Gastrocnemius medialis (tissue), 4 donors: Measurements from ENCODE around the gene ANKRD63. TPM values are rescaled to one million over a fixed set of nuclear protein-coding genes. Genes with fewer than 3 reads are reported as not detected.

Source experiments
- ATAC-seq, 2 donors: fragments of 150-250 bp; one replicate each; pipeline ENCODE4 v1.9.1; 2016
- DNase-seq, 2 donors: peaks; one replicate each; pipeline ENCODE4 v3.0.0-alpha.2; 2019
- H3K27ac ChIP-seq, 4 donors: fragments of 200-600 bp; sonication (generic); 1 replicate in 1 of 4; 2 replicates in 3 of 4; pipeline ENCODE4 v1.5.1; 2016 to 2018; ENCODE audit warnings: mild to moderate bottlenecking in 2 of 4, moderate library complexity in 1 of 4
- H3K27me3 ChIP-seq, 3 donors: fragments of 200-600 bp; sonication (generic) in 2 of 3; 1 replicate in 1 of 3; 2 replicates in 2 of 3; pipeline versions ENCODE4 v1.5.1 to v1.6.0; 2016 to 2019; ENCODE audit warnings: mild to moderate bottlenecking in 1 of 3, moderate library complexity in 1 of 3
- H3K36me3 ChIP-seq, 2 donors: fragments of 200-600 bp; sonication (generic) in 1 of 2; one replicate each; pipeline ENCODE4 v1.5.1; 2017 to 2018
- H3K4me1 ChIP-seq, 2 donors: fragments of 200-600 bp; sonication (generic) in 1 of 2; one replicate each; pipeline ENCODE4 v1.5.1; 2016 to 2017; ENCODE audit warnings: mild to moderate bottlenecking in 2 of 2
- H3K4me3 ChIP-seq, 4 donors: fragments of 200-600 bp; sonication (generic) in 3 of 4; 1 replicate in 1 of 4; 2 replicates in 3 of 4; pipeline ENCODE4 v1.5.1; 2016 to 2019; ENCODE audit warnings: mild to moderate bottlenecking in 2 of 4
- H3K9me3 ChIP-seq, 3 donors: fragments of 200-600 bp; sonication (generic) in 2 of 3; 1 replicate in 1 of 3; 2 replicates in 2 of 3; pipeline ENCODE4 v1.5.1; 2016 to 2019
- CTCF ChIP-seq, 5 experiments: fragments of 450-650 bp in 3 of 5; fragments of 200-600 bp in 2 of 5; sonication (generic) in 2 of 5; IDR thresholded peaks in 4 of 5; conservative IDR thresholded peaks in 1 of 5; 1 replicate in 4 of 5; 2 replicates in 1 of 5; pipeline ENCODE4 v1.5.1; 2016 to 2019; ENCODE audit warnings: antibody characterized with exemption in 5 of 5, mild to moderate bottlenecking in 3 of 5, moderate library complexity in 3 of 5
- POLR2A ChIP-seq, 2 donors: fragments of 450-650 bp; IDR thresholded peaks; one replicate each; pipeline ENCODE4 v1.6.1; 2017; ENCODE audit warnings: antibody characterized with exemption in 2 of 2, mild to moderate bottlenecking in 2 of 2, moderate library complexity in 2 of 2
- in situ Hi-C, 4 donors: fragments of 200-750 bp; cut with MboI; loops; one replicate each; pipeline versions ENCODE4 v1.15.0 to v1.8.0; 2017; ENCODE audit warnings: low sequenced_read_pairs in 4 of 4
- intact Hi-C: fragments of 100-400 bp; cut with DNase I; formaldehyde crosslinking; loops from one replicate; pipeline ENCODE4 v1.15.1; 2023; ENCODE audit warnings: low total_unique reads
- total RNA-seq, 4 donors: library from RNA; depleted of rRNA; stranded (reverse); fragments of >200 nt; gene quantifications; one replicate each; pipeline versions ENCODE4 v1.1.0 to v1.2.3, GENCODE V29; 2016

The ANKRD63 gene
- total RNA-seq, 4 donors from 2014 or later, result not detected

- no peak for DNase-seq
- Histone ChIP-seq H3K27me3 (peaks cover 0 to 6% (median 5%) of the 10 kb centered on the region in 3 donors), H3K36me3 (no peaks in the 10 kb centered on the region), H3K9me3 (no peaks in the 10 kb centered on the region), H3K4me1 (peaks cover 0 to 4% of the 10 kb centered on the region in 2 donors), H3K4me3 (no peak overlapping the region), H3K27ac (no peak overlapping the region)
- in situ Hi-C loops, result no loop called here
- intact Hi-C loops, result no loop called here
- no peak for ATAC-seq
- no peak for TF ChIP-seq POLR2A (IDR thresholded peaks at IDR 0.05)
- TF ChIP-seq CTCF (IDR thresholded peaks at IDR 0.05 in 4 of 5, conservative IDR thresholded peaks at IDR 0.05 in 1 of 5), result no peak
These were observed 48.1 kb downstream of the ANKRD63 start for GRCh38 chr15:40234783-40235182.

GRCh38 chr15:40233727-40234577, 48.9 kb downstream of the ANKRD63 start:
- Histone ChIP-seq H3K27me3 (no peaks in the 10 kb centered on the region), H3K4me3 (no peak overlapping the region), H3K27ac (no peak overlapping the region), H3K9me3 (no peaks in the 10 kb centered on the region), H3K36me3 (no peaks in the 10 kb centered on the region), H3K4me1 (peaks cover 0 to 3% of the 10 kb centered on the region in 2 donors)
- TF ChIP-seq CTCF (IDR thresholded peaks at IDR 0.05 in 4 of 5, conservative IDR thresholded peaks at IDR 0.05 in 1 of 5) (no peak), POLR2A (IDR thresholded peaks at IDR 0.05) (no peak)
- DNase-seq (no peak), ATAC-seq (no peak)
- in situ Hi-C loops (no loop called here), intact Hi-C loops (no loop called here)

DNA sequence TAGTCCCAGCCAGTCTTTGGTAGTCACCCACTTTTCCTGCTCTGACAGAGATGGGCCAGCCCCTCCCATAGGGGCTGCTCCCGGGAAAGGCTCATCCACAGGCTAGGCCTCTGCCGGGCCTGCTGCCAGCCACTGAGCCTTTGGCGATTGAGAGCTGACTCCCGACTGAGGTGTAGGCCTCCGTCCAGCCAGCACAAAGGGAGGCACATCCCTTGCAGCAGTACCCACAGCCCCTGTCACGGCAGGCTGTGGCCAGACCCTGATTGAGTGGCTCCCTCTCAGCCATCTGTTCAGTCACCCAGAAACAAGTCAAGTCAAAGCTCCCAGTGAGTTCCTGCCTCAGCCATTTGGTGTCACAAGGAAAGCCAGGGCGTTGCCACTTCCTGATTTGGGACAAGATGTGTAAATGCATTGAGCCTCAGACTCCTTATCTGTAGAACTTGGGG, 50.2 kb downstream of the ANKRD63 start:
- Histone ChIP-seq H3K36me3 (no peaks in the 10 kb centered on the region), H3K9me3 (no peaks in the 10 kb centered on the region), H3K4me1 (no peaks in the 10 kb centered on the region), H3K27ac (no peak overlapping the region), H3K27me3 (no peaks in the 10 kb centered on the region), H3K4me3 (no peak overlapping the region)
- in situ Hi-C loops (no loop called here), intact Hi-C loops (no loop called here)
- no peak for ATAC-seq
- no peak for TF ChIP-seq CTCF (IDR thresholded peaks at IDR 0.05 in 4 of 5, conservative IDR thresholded peaks at IDR 0.05 in 1 of 5)
- TF ChIP-seq POLR2A (IDR thresholded peaks at IDR 0.05), result no peak
- no peak for DNase-seq

Other genes with a start within 250 kb of the ANKRD63 start
- 100 to 1,000 TPM; 180 to 244 (median 208) TPM for gene SRP14, start 243.9 kb downstream of the ANKRD63 start, total RNA-seq
- gene BMF, start 174.2 kb downstream of the ANKRD63 start, total RNA-seq, result 10 to 100 TPM in 1 of 4 donors, 1 to 10 TPM in 2, under 1 TPM in 1; 0.82 to 11.6 (median 3.2) TPM
- gene BUB1B, start 122.0 kb downstream of the ANKRD63 start, total RNA-seq, result 1 to 10 TPM in 1 of 4 donors, under 1 TPM in 1, not detected in 2; 0.51 to 1.8 TPM
- 1 to 10 TPM in 3 of 4 donors, not detected in 1; 1.4 to 2.2 (median 1.5) TPM for gene PAK6, start 44.0 kb downstream of the ANKRD63 start, total RNA-seq
- 1 to 10 TPM in 2 of 4 donors, under 1 TPM in 1, not detected in 1; 0.72 to 2.0 (median 1.4) TPM for gene PLCB2, start 24.9 kb upstream of the ANKRD63 start, total RNA-seq
- gene INAFM2, start 40.6 kb upstream of the ANKRD63 start, total RNA-seq, result 10 to 100 TPM; 17.2 to 28.1 (median 17.7) TPM
- 10 to 100 TPM; 14.4 to 55.1 (median 20.5) TPM for gene CCDC9B, start 57.9 kb upstream of the ANKRD63 start, total RNA-seq
- gene PHGR1, start 68.0 kb upstream of the ANKRD63 start, total RNA-seq, result 10 to 100 TPM in 1 of 4 donors, not detected in 3; 12.1 TPM
- gene DISP2, start 75.2 kb upstream of the ANKRD63 start, total RNA-seq, result under 1 TPM; 0.02 to 0.12 (median 0.06) TPM
- gene KNSTRN, start 99.7 kb upstream of the ANKRD63 start, total RNA-seq, result 10 to 100 TPM; 10.8 to 30.9 (median 22.1) TPM
- gene IVD, start 122.7 kb upstream of the ANKRD63 start, total RNA-seq, result 10 to 100 TPM; 27.4 to 34.1 (median 29.1) TPM
- gene BAHD1, start 157.9 kb upstream of the ANKRD63 start, total RNA-seq, result 10 to 100 TPM in 3 of 4 donors, 1 to 10 TPM in 1; 8.8 to 27.4 (median 13.5) TPM
- gene CHST14, start 187.9 kb upstream of the ANKRD63 start, total RNA-seq, result 1 to 10 TPM; 3.0 to 5.2 (median 3.9) TPM